HG03439 (cell line): ENCODE data around the gene SPACA9.

Experiments used
- ATAC-seq: cut with Tn5 transposase; IDR thresholded peaks from one replicate; pipeline ENCODE4 v1.9.1; 2021; ENCODE audit warnings: mild to moderate bottlenecking, moderate library complexity; ENCODE audit not compliant: unreplicated experiment

Gene SPACA9

GRCh38 chr9:132937463-132937901 is 58.8 kb downstream of the SPACA9 start:
- no peak for ATAC-seq

DNA sequence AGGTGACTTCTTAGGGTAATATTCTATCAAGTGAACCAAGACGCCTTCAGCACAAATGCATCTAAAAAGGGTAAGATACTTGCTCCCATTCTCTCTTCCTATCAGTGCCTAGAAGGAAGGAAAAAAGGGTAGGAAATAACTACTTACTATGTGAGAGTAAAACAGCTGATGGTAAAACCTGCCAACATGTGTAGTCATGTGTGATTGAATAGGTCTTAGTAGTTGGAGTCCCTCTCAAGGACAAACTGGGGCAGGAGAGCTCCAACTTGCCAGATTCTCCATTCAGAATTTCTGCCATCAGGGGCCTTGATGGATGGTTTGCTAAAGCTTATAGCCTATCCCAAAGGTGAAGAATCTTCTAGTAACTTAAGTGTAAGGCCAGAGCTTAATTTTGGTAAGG is 60.5 kb downstream of the SPACA9 start:
- ATAC-seq = no peak
